B cell (primary cell): ENCODE measurements around the gene PXDC1. TPM values are rescaled to one million over a fixed set of nuclear protein-coding genes. Genes with fewer than 3 reads are reported as not detected.

Source experiments
- ATAC-seq: fragments of 200-7000 bp; cut with Tn5 transposase; one replicate; pipeline ENCODE4 v1.10.0; 2021; ENCODE audit warnings: low read depth, mild to moderate bottlenecking, moderate number of reproducible peaks, moderate library complexity
- CTCF ChIA-PET: fragments of 350-600 bp; sonication (Branson Sonifier 250); formaldehyde crosslinking; loops from one replicate; lab custom pipeline; 2021; ENCODE audit warnings: antibody characterized with exemption, inconsistent platforms; lab: Charles Lee
- POLR2A ChIA-PET: fragments of 350-600 bp; sonication (Branson Sonifier 250); formaldehyde crosslinking; loops from one replicate; lab custom pipeline; 2021; ENCODE audit warnings: antibody characterized with exemption; lab: Charles Lee
- DNase-seq: peaks from one replicate; pipeline ENCODE4 v3.0.0; 2013
- H2AFZ ChIP-seq: 2 replicates; pipeline ENCODE4 v1.6.1; 2012; ENCODE audit warnings: mild to moderate bottlenecking, low read depth, low read length; ENCODE audit not compliant: insufficient read depth, poor library complexity, severe bottlenecking
- H3K27ac ChIP-seq, 2 donors: 1 replicate in 1 of 2; 2 replicates in 1 of 2; pipeline ENCODE4 v1.5.1; 2012 to 2013; ENCODE audit warnings: low read length in 2 of 2, mild to moderate bottlenecking in 2 of 2, moderate library complexity in 1 of 2
- H3K27me3 ChIP-seq, 4 experiments: fragments of 200-600 bp in 1 of 4; sonication (generic) in 1 of 4; replicated peaks in 1 of 4; 1 replicate in 2 of 4; 2 replicates in 2 of 4; pipeline versions ENCODE4 v1.6.1 to v1.7.0; 2013 to 2016; ENCODE audit warnings: low read length in 3 of 4, mild to moderate bottlenecking in 2 of 4, mixed read lengths in 1 of 4, moderate library complexity in 1 of 4; ENCODE audit not compliant: insufficient read depth in 4 of 4, control insufficient read depth in 3 of 4; ENCODE audit errors: control extremely low read depth in 1 of 4
- H3K36me3 ChIP-seq, 2 experiments: replicated peaks in 1 of 2; 1 replicate in 1 of 2; 2 replicates in 1 of 2; pipeline versions ENCODE4 v1.6.1 to v1.7.1; 2013; ENCODE audit warnings: low read length in 1 of 2; ENCODE audit not compliant: insufficient read depth in 2 of 2, control insufficient read depth in 1 of 2; ENCODE audit errors: control extremely low read depth in 1 of 2, extremely low read depth in 1 of 2
- H3K4me1 ChIP-seq, 2 donors: fragments of 200-600 bp in 1 of 2; sonication (generic) in 1 of 2; 1 replicate in 1 of 2; 2 replicates in 1 of 2; pipeline versions ENCODE4 v1.5.1 to v1.6.1; 2013 to 2017; ENCODE audit warnings: low read length in 2 of 2; ENCODE audit not compliant: control insufficient read depth in 2 of 2, insufficient read depth in 2 of 2
- H3K4me2 ChIP-seq: replicated peaks from 2 replicates; pipeline ENCODE3; 2012; ENCODE audit warnings: mild to moderate bottlenecking, low read depth, low read length; ENCODE audit not compliant: poor library complexity, severe bottlenecking
- H3K4me3 ChIP-seq, 5 experiments: fragments of 200-600 bp in 1 of 5; sonication (generic) in 1 of 5; 1 replicate in 3 of 5; 2 replicates in 2 of 5; pipeline versions ENCODE4 v1.5.1 to v1.7.0; 2011 to 2016; ENCODE audit warnings: low read length in 4 of 5, mild to moderate bottlenecking in 4 of 5, low read depth in 2 of 5, control low read depth in 1 of 5, moderate library complexity in 1 of 5; ENCODE audit not compliant: insufficient read depth in 1 of 5; ENCODE audit errors: control extremely low read depth in 1 of 5, extremely low read depth in 1 of 5
- H3K79me2 ChIP-seq: fragments of 200-600 bp; sonication (generic); one replicate; pipeline ENCODE4 v1.6.0; 2016; ENCODE audit warnings: low read length; ENCODE audit not compliant: control insufficient read depth, insufficient read depth
- H3K9ac ChIP-seq: fragments of 200-600 bp; sonication (generic); 2 replicates; pipeline ENCODE4 v1.6.1; 2017; ENCODE audit warnings: mild to moderate bottlenecking, low read length, moderate library complexity
- H3K9me3 ChIP-seq, 3 donors: one replicate each; pipeline versions ENCODE4 v1.6.1 to v1.7.1; 2013; ENCODE audit warnings: low read length in 2 of 3; ENCODE audit not compliant: control insufficient read depth in 2 of 3, insufficient read depth in 1 of 3; ENCODE audit errors: control extremely low read depth in 1 of 3
- H4K20me1 ChIP-seq: 2 replicates; pipeline ENCODE4 v1.6.0; 2012; ENCODE audit warnings: mild to moderate bottlenecking, low read length; ENCODE audit not compliant: insufficient read depth, control insufficient read depth, poor library complexity, severe bottlenecking
- H3K27ac Mint-ChIP-seq: one replicate; pipeline ENCODE4 v1.8.0; 2021; ENCODE audit warnings: mixed read lengths
- H3K27me3 Mint-ChIP-seq: one replicate; pipeline ENCODE4 v1.8.0; 2021; ENCODE audit warnings: mixed read lengths
- H3K4me1 Mint-ChIP-seq: one replicate; pipeline ENCODE4 v1.8.0; 2021; ENCODE audit warnings: mixed read lengths
- H3K4me3 Mint-ChIP-seq: one replicate; pipeline ENCODE4 v1.8.0; 2021; ENCODE audit warnings: mixed read lengths
- H3K9me3 Mint-ChIP-seq: one replicate; pipeline ENCODE4 v1.8.0; 2022; ENCODE audit warnings: mixed read lengths; ENCODE audit not compliant: insufficient read depth
- EZH2 ChIP-seq: IDR thresholded peaks from 2 replicates; pipeline ENCODE4 v1.6.1; 2012; ENCODE audit warnings: borderline replicate concordance, low read depth, mild to moderate bottlenecking, moderate library complexity, low read length; ENCODE audit not compliant: insufficient read depth, poor library complexity, severe bottlenecking
- WGBS: methylation state at CpG from one replicate; pipeline ENCODE4 v1.1.5; 2013; ENCODE audit warnings: missing lambda C conversion rate; ENCODE audit not compliant: insufficient coverage; 5-methylcytosine and 5-hydroxymethylcytosine counted together
- intact Hi-C: fragments of 100-400 bp; cut with micrococcal nuclease; formaldehyde crosslinking; loops from one replicate; pipeline ENCODE4 v1.10.0; 2022
- polyA plus RNA-seq: library from polyadenylated mRNA; depleted of rRNA; stranded (reverse); fragments of >200 nt; gene quantifications from 2 replicates; pipeline ENCODE4 v1.2.3, GENCODE V29; 2012
- total RNA-seq, 2 donors: library from RNA; stranded (reverse); fragments of 120-200 nt in 1 of 2; gene quantifications; 1 replicate in 1 of 2; 2 replicates in 1 of 2; pipeline versions ENCODE4 v1.2.3 to v1.2.4, GENCODE V29; 2013 to 2022
- TF ChIP-seq, protein P1 (sequence below): fragments of 200-600 bp; IDR thresholded peaks from one replicate; pipeline ENCODE4 v1.8.0; 2022; ENCODE audit warnings: antibody characterized with exemption, mild to moderate bottlenecking

Gene PXDC1
- total and polyA plus RNA-seq, 2 donors (not counting 1 experiment from before 2014, with no cell fraction given) = 4.7 to 18.9 TPM

DNA sequence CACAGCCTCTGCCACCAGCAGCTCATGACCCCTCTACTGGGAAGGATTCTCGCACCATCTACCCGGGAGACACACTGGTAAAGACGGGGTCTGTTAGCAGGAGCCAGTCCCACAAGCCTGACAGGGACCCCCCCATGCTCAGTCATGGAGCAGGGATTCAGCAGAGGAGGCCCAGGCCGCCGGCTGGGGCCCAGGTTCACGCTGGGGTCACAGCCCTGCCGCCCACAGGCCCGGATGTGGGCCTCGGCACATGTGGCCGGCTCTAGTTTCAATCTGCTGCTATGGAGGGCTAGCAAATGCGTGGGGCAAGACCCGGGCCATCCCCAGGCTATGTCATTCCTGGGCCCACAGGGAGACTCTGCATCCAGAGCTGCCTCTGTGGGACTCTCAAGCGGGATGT is 25.1 kb downstream of the PXDC1 start:
- ATAC-seq (no peak), DNase-seq (no peak)
- H3K9me3 ChIP-seq = no peaks in the 10 kb centered on the region
- H3K36me3 ChIP-seq = no peaks in the 10 kb centered on the region
- no peak overlapping the region for H2AFZ ChIP-seq
- ChIA-PET CTCF (interaction anchor here (1.1 kb wide), 1 partner anchor 447 kb away, joined by 3 read pairs; no protein-coding TSS in a partner anchor), POLR2A (no interaction called here)
- Mint-ChIP-seq H3K27ac (no peak overlapping the region), H3K27me3 (no peaks in the 10 kb centered on the region), H3K4me3 (no peak overlapping the region), H3K4me1 (no peaks in the 10 kb centered on the region), H3K9me3 (no peaks in the 10 kb centered on the region)
- no peak overlapping the region for H3K4me2 ChIP-seq
- no peaks in the 10 kb centered on the region for H4K20me1 ChIP-seq
- intact Hi-C loops = no loop called here
- TF ChIP-seq, protein P1, sequence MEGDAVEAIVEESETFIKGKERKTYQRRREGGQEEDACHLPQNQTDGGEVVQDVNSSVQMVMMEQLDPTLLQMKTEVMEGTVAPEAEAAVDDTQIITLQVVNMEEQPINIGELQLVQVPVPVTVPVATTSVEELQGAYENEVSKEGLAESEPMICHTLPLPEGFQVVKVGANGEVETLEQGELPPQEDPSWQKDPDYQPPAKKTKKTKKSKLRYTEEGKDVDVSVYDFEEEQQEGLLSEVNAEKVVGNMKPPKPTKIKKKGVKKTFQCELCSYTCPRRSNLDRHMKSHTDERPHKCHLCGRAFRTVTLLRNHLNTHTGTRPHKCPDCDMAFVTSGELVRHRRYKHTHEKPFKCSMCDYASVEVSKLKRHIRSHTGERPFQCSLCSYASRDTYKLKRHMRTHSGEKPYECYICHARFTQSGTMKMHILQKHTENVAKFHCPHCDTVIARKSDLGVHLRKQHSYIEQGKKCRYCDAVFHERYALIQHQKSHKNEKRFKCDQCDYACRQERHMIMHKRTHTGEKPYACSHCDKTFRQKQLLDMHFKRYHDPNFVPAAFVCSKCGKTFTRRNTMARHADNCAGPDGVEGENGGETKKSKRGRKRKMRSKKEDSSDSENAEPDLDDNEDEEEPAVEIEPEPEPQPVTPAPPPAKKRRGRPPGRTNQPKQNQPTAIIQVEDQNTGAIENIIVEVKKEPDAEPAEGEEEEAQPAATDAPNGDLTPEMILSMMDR = no peak
- TF ChIP-seq EZH2 = no peak
- no peak overlapping the region for H3K9ac ChIP-seq
- H3K27me3 ChIP-seq = no peaks in the 10 kb centered on the region
- H3K4me1 ChIP-seq = no peaks in the 10 kb centered on the region
- H3K4me3 ChIP-seq = no peak overlapping the region
- no peak overlapping the region for H3K27ac ChIP-seq
- WGBS = 92% methylated on average over 13 of the region's 13 CpGs
- H3K79me2 ChIP-seq = no peaks in the 10 kb centered on the region

DNA sequence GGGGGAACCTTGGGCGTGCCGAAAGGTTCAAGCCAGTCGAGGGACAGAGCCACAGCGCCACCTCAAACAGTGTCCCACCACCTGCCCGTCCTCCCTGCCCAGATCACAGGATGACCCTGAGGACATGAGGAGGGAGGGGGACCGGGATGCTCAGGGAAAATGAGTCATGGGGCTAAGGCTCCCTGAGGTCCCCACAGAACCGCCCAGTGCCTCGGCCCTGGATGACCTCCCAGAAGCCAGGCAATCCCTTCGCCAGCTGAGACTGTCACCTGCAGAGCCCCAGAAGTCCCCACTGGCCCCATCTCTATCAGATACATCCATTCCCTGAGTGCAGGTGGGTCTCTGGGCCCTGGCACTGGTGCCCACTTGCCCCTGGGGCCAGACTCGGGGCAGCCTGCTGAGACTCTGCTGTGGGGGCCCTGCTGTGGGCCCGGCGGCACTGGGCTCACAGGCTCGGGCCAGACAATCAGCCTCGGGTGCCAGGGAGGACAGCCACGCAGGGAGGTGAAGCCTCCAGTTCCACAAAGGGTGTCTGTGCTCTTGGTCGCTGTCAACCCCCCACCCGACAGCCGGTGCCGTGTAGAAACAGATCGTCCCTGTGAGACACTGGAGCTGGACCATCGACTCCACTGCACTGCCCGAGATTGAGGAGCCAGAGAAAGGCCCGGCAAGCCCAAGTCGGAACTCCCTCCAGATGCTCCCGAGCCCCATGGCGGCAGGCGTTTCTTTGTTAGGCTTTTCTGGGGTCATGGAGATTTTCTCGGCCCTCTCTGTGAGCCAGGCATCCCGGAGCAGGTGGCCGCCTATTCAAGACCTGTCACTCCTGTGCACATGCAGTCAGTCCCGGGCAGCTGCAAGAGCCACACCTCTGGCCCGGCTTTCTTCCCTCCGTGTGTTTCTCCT is 26.1 kb downstream of the PXDC1 start:
- Histone ChIP-seq H3K27ac (no peak overlapping the region), H3K9ac (no peak overlapping the region), H3K27me3 (no peaks in the 10 kb centered on the region), H2AFZ (no peak overlapping the region), H4K20me1 (no peaks in the 10 kb centered on the region), H3K9me3 (no peaks in the 10 kb centered on the region), H3K36me3 (no peaks in the 10 kb centered on the region), H3K79me2 (no peaks in the 10 kb centered on the region), H3K4me3 (no peak overlapping the region), H3K4me1 (no peaks in the 10 kb centered on the region), H3K4me2 (no peak overlapping the region)
- intact Hi-C loops = no loop called here
- H3K27ac Mint-ChIP-seq = no peak overlapping the region
- TF ChIP-seq, protein P1 = no peak
- TF ChIP-seq EZH2 = no peak
- DNase-seq (no peak), ATAC-seq (no peak)
- no peaks in the 10 kb centered on the region for H3K9me3 Mint-ChIP-seq
- whole genome bisulfite sequencing = 94% methylated on average over 28 of the region's 33 CpGs
- H3K4me3 Mint-ChIP-seq = no peak overlapping the region
- H3K4me1 Mint-ChIP-seq = no peaks in the 10 kb centered on the region
- H3K27me3 Mint-ChIP-seq = no peaks in the 10 kb centered on the region
- CTCF ChIA-PET = interaction anchor here (1.1 kb wide), 1 partner anchor 446 kb away, joined by 3 read pairs; no protein-coding TSS in a partner anchor
- POLR2A ChIA-PET = no interaction called here
